Activated naive CD4-positive, alpha-beta T cell treated with anti-CD3 and anti-CD28 coated beads for 36 hours (primary cell): Measurements from ENCODE around the gene METTL24. TPM values are rescaled to one million over a fixed set of nuclear protein-coding genes. Genes with fewer than 3 reads are reported as not detected.
"Not testable (repeated sequence)": the region's sequence is repeated elsewhere in the genome, so short reads cannot be mapped to it uniquely, and the experiment has no call there.

Source experiments
- CTCF ChIA-PET: fragments of 350-600 bp; sonication (Branson Sonifier 250); formaldehyde crosslinking; loops from one replicate; lab custom pipeline; 2021; ENCODE audit warnings: antibody characterized with exemption; lab: Charles Lee
- DNase-seq: peaks from one replicate; pipeline ENCODE4 v3.0.0-alpha.2; 2020
- H3K27ac Mint-ChIP-seq: one replicate; pipeline ENCODE4 v1.8.0; 2021; ENCODE audit warnings: mild to moderate bottlenecking, mixed read lengths
- H3K27me3 Mint-ChIP-seq: one replicate; pipeline ENCODE4 v1.8.0; 2021; ENCODE audit warnings: low read depth, mixed read lengths
- H3K36me3 Mint-ChIP-seq: one replicate; pipeline ENCODE4 v1.8.0; 2021; ENCODE audit warnings: low read depth, mixed read lengths
- H3K4me1 Mint-ChIP-seq: one replicate; pipeline ENCODE4 v1.8.0; 2021; ENCODE audit warnings: low read depth, mixed read lengths
- H3K4me3 Mint-ChIP-seq: one replicate; pipeline ENCODE4 v1.8.0; 2021; ENCODE audit warnings: mild to moderate bottlenecking, moderate library complexity, mixed read lengths
- H3K9me3 Mint-ChIP-seq: one replicate; pipeline ENCODE4 v1.8.0; 2021; ENCODE audit warnings: mixed read lengths
- intact Hi-C: fragments of 100-400 bp; cut with micrococcal nuclease; formaldehyde crosslinking; loops from one replicate; pipeline ENCODE4 v1.15.1; 2023
- total RNA-seq, 2 experiments: library from RNA; stranded (reverse); gene quantifications; one replicate each; pipeline ENCODE4 v1.2.3, GENCODE V29; 2021

The METTL24 gene
- total RNA-seq, 2 experiments from 2014 or later = not detected

DNA sequence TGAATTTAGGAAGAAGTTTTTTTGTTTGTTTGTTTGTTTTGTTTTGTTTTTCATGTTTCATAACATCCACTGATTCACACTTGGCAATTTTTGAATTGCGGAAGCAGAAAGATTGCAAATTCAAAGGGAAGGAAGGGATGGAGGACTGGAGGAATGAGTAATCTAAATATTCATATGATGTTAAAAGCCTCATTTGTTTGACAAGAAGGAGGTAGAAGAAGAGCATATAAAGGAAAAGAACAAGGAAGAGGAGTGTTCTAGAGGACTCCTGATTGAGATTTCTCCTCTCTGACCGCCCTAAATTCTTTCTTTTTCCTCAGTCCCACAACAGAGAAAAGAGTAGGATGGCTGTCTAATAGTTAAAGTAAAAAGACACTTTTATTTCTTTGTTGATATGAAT, 88.5 kb downstream of the METTL24 start:
- H3K36me3 Mint-ChIP-seq = no peaks in the 10 kb centered on the region
- intact Hi-C loops = no loop called here
- H3K9me3 Mint-ChIP-seq = peaks cover 4% of the 10 kb centered on the region
- peaks cover 9% of the 10 kb centered on the region for H3K27me3 Mint-ChIP-seq
- CTCF ChIA-PET = no interaction called here
- H3K4me3 Mint-ChIP-seq = no peak overlapping the region
- H3K27ac Mint-ChIP-seq = no peak overlapping the region
- DNase-seq = no peak
- H3K4me1 Mint-ChIP-seq = no peaks in the 10 kb centered on the region

DNA sequence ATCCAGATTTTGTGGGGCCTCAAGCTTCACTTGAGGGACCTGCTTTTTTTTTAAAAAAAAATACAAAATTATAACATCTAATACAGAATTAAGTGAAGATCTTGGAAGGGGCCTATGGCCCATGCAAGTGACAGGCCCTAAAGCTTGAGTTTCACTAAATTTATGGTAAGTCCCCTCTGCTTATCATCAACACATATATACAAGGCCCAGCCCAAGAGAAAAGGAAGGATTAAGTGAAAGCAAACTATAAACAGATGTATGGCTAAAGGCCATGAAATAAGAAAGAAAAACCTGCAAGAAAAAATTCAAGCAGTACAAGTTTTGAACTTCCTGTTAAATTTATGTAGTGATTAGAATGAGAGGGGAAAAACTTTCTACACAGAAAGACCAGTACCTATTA, 91.2 kb downstream of the METTL24 start:
- intact Hi-C loops = no loop called here
- no peak for DNase-seq
- H3K4me3 Mint-ChIP-seq = no peak overlapping the region
- peaks cover 6% of the 10 kb centered on the region for H3K9me3 Mint-ChIP-seq
- no peak overlapping the region for H3K27ac Mint-ChIP-seq
- no peaks in the 10 kb centered on the region for H3K27me3 Mint-ChIP-seq
- no peaks in the 10 kb centered on the region for H3K4me1 Mint-ChIP-seq
- CTCF ChIA-PET = no interaction called here
- no peaks in the 10 kb centered on the region for H3K36me3 Mint-ChIP-seq

- DNase-seq = no peak
- peaks cover 1% of the 10 kb centered on the region for H3K27me3 Mint-ChIP-seq
- intact Hi-C loops = no loop called here
- CTCF ChIA-PET = no interaction called here
- H3K27ac Mint-ChIP-seq = no peak overlapping the region
- H3K4me1 Mint-ChIP-seq = no peaks in the 10 kb centered on the region
- H3K4me3 Mint-ChIP-seq = no peak overlapping the region
- H3K36me3 Mint-ChIP-seq = no peaks in the 10 kb centered on the region
- peaks cover 18% of the 10 kb centered on the region for H3K9me3 Mint-ChIP-seq
Observed at GRCh38 chr6:110265273-110265672, 92.9 kb downstream of the METTL24 start.

- CTCF ChIA-PET = no interaction called here
- Mint-ChIP-seq H3K27me3 (no peaks in the 10 kb centered on the region), H3K4me1 (no peaks in the 10 kb centered on the region), H3K36me3 (no peaks in the 10 kb centered on the region), H3K4me3 (no peak overlapping the region), H3K9me3 (peaks cover 16% of the 10 kb centered on the region), H3K27ac (no peak overlapping the region)
- intact Hi-C loops = no loop called here
- DNase-seq = no peak
Observed at GRCh38 chr6:110256366-110256765, 101.8 kb downstream of the METTL24 start.

GRCh38 chr6:110255211-110255750, 102.9 kb downstream of the METTL24 start:
- intact Hi-C loops = no loop called here

DNA sequence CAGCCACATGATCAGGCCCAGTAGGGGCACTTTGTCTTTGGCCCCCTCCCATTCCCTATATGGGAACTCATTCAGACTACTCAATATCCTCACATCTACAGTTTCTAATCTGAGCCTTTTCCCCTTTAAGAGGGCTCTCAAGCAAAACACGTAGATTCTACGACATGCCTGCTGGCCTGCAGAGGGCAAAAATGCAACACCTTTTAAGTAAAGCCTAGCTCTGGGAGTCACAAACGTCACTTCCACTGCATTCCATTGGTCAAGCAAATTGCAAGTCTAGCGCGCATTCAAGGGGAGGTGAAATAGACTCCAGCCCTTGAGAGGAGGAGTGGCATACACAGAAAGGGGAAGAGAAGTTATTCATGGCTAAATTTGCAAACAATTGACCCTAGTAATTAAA, 107.3 kb downstream of the METTL24 start:
- intact Hi-C loops = no loop called here
- CTCF ChIA-PET = no interaction called here
- H3K4me3 Mint-ChIP-seq = no peak overlapping the region
- H3K27ac Mint-ChIP-seq = no peak overlapping the region
- H3K9me3 Mint-ChIP-seq = peaks cover 5% of the 10 kb centered on the region
- H3K4me1 Mint-ChIP-seq = no peaks in the 10 kb centered on the region
- H3K27me3 Mint-ChIP-seq = no peaks in the 10 kb centered on the region
- no peak for DNase-seq
- H3K36me3 Mint-ChIP-seq = no peaks in the 10 kb centered on the region

More at GRCh38 chr6:110255211-110255750, 102.9 kb downstream of the METTL24 start:
- peaks cover 9% of the 10 kb centered on the region for H3K9me3 Mint-ChIP-seq
- H3K36me3 Mint-ChIP-seq = no peaks in the 10 kb centered on the region
- peak; percentile 23 for DNase-seq
- no peak overlapping the region for H3K27ac Mint-ChIP-seq
- no peak overlapping the region for H3K4me3 Mint-ChIP-seq
- CTCF ChIA-PET = interaction anchor here (0.5 kb wide), 1 partner anchor 11 kb away, joined by 3 read pairs; no protein-coding TSS in a partner anchor
- no peaks in the 10 kb centered on the region for H3K4me1 Mint-ChIP-seq
- H3K27me3 Mint-ChIP-seq = no peaks in the 10 kb centered on the region

GRCh38 chr6:110250058-110250457, 108.1 kb downstream of the METTL24 start:
- DNase-seq = no peak
- peaks cover 5% of the 10 kb centered on the region for H3K9me3 Mint-ChIP-seq
- CTCF ChIA-PET = no interaction called here
- H3K4me1 Mint-ChIP-seq = no peaks in the 10 kb centered on the region
- H3K4me3 Mint-ChIP-seq = no peak overlapping the region
- H3K27ac Mint-ChIP-seq = no peak overlapping the region
- intact Hi-C loops = no loop called here
- H3K36me3 Mint-ChIP-seq = no peaks in the 10 kb centered on the region
- H3K27me3 Mint-ChIP-seq = no peaks in the 10 kb centered on the region

- H3K9me3 Mint-ChIP-seq = peaks cover 3% of the 10 kb centered on the region
- CTCF ChIA-PET = no interaction called here
- no peak overlapping the region for H3K4me3 Mint-ChIP-seq
- H3K4me1 Mint-ChIP-seq = no peaks in the 10 kb centered on the region
- no peaks in the 10 kb centered on the region for H3K27me3 Mint-ChIP-seq
- peaks cover 3% of the 10 kb centered on the region for H3K36me3 Mint-ChIP-seq
- no peak overlapping the region for H3K27ac Mint-ChIP-seq
- intact Hi-C loops = no loop called here
- DNase-seq = no peak
Observed at GRCh38 chr6:110246900-110247546, 111.1 kb downstream of the METTL24 start.

GRCh38 chr6:110246378-110246777, 111.8 kb downstream of the METTL24 start:
- intact Hi-C loops = no loop called here

DNA sequence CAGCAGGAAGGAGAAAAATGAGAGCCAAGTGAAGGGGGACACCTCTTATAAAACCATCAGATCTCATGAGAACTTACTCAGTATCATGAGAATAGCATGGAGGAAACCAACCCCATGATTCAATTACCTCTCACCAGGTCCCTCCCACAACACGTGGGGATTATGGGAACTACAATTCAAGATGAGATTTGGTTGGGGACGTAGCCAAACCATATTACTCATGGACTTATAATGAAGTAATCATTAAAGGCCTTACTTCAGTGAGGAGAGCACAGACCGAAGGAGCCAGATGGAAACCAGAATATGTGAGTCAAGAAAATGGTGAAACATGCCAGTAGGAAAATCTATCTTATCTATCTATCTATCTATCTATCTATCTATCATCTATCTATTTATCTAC, 113.5 kb downstream of the METTL24 start:
- H3K4me3 Mint-ChIP-seq, H3K36me3 Mint-ChIP-seq, H3K27me3 Mint-ChIP-seq, H3K27ac Mint-ChIP-seq, intact Hi-C loops, H3K4me1 Mint-ChIP-seq, H3K9me3 Mint-ChIP-seq, CTCF ChIA-PET, DNase-seq: not testable (repeated sequence)

More at GRCh38 chr6:110246378-110246777, 111.8 kb downstream of the METTL24 start:
- no peaks in the 10 kb centered on the region for H3K9me3 Mint-ChIP-seq
- H3K4me1 Mint-ChIP-seq = no peaks in the 10 kb centered on the region
- H3K36me3 Mint-ChIP-seq = peaks cover 3% of the 10 kb centered on the region
- no peaks in the 10 kb centered on the region for H3K27me3 Mint-ChIP-seq
- H3K27ac Mint-ChIP-seq = no peak overlapping the region
- no peak for DNase-seq
- H3K4me3 Mint-ChIP-seq = no peak overlapping the region
- CTCF ChIA-PET = interaction anchor here (0.6 kb wide), 1 partner anchor 916 kb away, joined by 4 read pairs; no protein-coding TSS in a partner anchor

DNA sequence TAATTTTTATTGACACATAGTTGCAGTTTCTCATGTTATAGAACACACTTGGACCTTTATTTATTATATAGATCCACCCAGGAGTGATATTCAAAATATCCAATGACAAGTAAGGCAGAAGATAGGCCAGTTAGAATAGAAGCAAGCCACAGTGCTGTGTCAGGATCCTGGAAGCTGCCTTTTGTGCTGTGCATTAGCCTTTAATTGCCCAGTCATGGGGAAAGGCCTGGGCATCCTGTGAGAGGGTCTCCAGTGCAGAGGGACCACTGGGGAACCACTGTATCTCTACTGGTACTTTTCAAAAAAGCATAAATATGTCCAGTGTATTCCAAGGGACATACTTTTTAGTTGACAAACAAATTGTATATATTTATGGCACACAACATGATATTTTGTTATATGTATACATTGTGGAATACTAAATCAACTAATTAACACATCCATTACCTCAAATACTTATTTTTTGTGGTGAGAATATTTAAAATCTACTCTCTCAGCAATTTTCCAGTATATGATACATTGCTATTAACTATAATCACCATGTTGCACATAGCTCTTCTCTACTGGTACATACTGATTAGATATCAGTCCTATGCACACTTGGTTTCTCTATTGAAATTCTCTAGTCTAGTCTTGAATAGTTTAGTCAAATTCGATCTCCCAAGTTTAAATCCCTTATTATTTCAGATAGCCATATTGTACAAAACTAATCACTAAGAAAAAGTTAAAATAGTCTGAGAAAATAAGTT, 118.4 kb downstream of the METTL24 start:
- H3K27ac Mint-ChIP-seq = no peak overlapping the region
- no peak for DNase-seq
- CTCF ChIA-PET = no interaction called here
- peaks cover 18% of the 10 kb centered on the region for H3K36me3 Mint-ChIP-seq
- H3K4me3 Mint-ChIP-seq = no peak overlapping the region
- intact Hi-C loops = no loop called here
- H3K4me1 Mint-ChIP-seq = no peaks in the 10 kb centered on the region
- no peaks in the 10 kb centered on the region for H3K27me3 Mint-ChIP-seq
- H3K9me3 Mint-ChIP-seq = no peaks in the 10 kb centered on the region

DNA sequence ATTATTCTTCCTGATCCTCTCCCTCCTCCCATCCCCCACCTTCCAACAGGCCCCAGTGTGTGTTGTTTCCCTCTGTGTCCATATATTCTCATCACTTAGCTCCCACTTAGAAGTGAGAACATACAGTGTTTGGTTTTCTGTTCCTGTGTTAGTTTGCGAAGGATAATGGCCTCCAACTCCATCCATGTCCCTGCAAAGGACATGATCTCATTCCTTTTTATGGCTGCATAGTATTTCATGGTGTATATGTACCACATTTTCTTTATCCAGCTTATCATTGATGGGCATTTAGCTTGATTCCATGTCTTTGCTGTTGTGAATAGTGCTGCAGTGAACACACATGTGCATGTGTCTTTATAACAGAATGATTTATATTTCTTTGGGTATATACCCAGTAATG, 122.1 kb downstream of the METTL24 start:
- DNase-seq, CTCF ChIA-PET, H3K27ac Mint-ChIP-seq: not testable (repeated sequence)

More for the DNA sequence above, 122.1 kb downstream of the METTL24 start:
- H3K4me3 Mint-ChIP-seq, intact Hi-C loops, H3K9me3 Mint-ChIP-seq, H3K27me3 Mint-ChIP-seq: not testable (repeated sequence)
- H3K4me1 Mint-ChIP-seq = peaks cover 12% of the 10 kb centered on the region
- peaks cover 15% of the 10 kb centered on the region for H3K36me3 Mint-ChIP-seq
